Loucy (cell line): ENCODE data around the gene DCUN1D4.

Experiments
- EZH2phosphoT487 ChIP-seq: fragments of 200-600 bp; IDR thresholded peaks from 2 replicates; pipeline ENCODE4 v1.6.1; 2018; ENCODE audit warnings: antibody characterized with exemption, mild to moderate bottlenecking, moderate library complexity, borderline replicate concordance
- TF ChIP-seq, protein P1 (sequence below): fragments of 200-600 bp; sonication (generic); conservative IDR thresholded peaks from 2 replicates; pipeline ENCODE4 v1.5.1; 2014; ENCODE audit warnings: mild to moderate bottlenecking, antibody characterized with exemption, low read length

- TF ChIP-seq, protein P1, sequence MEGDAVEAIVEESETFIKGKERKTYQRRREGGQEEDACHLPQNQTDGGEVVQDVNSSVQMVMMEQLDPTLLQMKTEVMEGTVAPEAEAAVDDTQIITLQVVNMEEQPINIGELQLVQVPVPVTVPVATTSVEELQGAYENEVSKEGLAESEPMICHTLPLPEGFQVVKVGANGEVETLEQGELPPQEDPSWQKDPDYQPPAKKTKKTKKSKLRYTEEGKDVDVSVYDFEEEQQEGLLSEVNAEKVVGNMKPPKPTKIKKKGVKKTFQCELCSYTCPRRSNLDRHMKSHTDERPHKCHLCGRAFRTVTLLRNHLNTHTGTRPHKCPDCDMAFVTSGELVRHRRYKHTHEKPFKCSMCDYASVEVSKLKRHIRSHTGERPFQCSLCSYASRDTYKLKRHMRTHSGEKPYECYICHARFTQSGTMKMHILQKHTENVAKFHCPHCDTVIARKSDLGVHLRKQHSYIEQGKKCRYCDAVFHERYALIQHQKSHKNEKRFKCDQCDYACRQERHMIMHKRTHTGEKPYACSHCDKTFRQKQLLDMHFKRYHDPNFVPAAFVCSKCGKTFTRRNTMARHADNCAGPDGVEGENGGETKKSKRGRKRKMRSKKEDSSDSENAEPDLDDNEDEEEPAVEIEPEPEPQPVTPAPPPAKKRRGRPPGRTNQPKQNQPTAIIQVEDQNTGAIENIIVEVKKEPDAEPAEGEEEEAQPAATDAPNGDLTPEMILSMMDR: no peak
- no peak for TF ChIP-seq EZH2phosphoT487
Observed at GRCh38 chr4:51943221-51943620, 100.3 kb downstream of the DCUN1D4 start.
